Diencephalon (tissue), 1 donor: ENCODE data around the gene ISG15. TPM values are rescaled to one million over a fixed set of nuclear protein-coding genes. Genes with fewer than 3 reads are reported as not detected.

ENCODE experiments used
- small RNA-seq: library from RNA; depleted of rRNA; stranded (forward); fragments of <200 nt; gene quantifications from one replicate; pipeline ENCODE3, GENCODE V24; 2014
- total RNA-seq: library from RNA; depleted of rRNA; stranded (reverse); fragments of >200 nt; gene quantifications from one replicate; pipeline ENCODE4 v1.2.3, GENCODE V29; 2014

The ISG15 gene
- 39.7 TPM for total RNA-seq

DNA sequence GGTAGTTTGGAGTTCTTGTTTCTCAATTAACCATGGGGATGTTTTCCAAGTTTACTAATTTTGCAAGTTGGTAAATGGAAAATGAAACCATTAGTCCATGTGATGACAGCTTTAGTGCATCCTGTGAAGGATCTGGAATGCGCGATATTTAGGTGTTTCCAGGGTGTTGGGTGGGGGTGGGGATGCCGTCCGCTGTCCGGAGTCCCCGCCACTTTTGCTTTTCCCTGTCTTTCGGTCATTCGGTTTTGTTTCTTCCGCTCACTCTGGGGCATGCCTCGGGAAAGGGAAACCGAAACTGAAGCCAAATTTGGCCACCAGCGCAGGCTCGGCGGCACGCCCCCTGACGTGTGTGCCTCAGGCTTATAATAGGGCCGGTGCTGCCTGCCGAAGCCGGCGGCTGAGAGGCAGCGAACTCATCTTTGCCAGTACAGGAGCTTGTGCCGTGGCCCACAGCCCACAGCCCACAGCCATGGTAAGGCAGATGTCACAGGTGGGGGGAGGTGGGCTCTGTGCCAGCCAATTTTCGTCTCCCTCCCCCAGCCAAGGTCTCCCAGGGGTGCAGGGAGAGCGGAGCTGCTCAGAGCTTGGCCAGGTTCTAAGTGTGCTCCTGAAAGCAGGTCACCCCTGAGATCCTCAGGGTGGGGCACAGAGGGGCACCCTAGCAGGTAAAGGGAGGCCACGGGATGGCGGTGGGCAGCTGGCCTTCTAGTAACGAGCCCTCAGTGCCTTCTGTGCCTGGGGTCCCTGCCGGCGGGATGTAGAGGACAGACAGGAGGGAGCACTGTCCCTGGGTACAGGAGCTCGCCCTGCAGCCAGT is at the start of gene ISG15:
ISG15 (plus strand) TSS at position 393 of the 817 bp plus-strand sequence; CDS start at position 470, 77 bp downstream.

DNA sequence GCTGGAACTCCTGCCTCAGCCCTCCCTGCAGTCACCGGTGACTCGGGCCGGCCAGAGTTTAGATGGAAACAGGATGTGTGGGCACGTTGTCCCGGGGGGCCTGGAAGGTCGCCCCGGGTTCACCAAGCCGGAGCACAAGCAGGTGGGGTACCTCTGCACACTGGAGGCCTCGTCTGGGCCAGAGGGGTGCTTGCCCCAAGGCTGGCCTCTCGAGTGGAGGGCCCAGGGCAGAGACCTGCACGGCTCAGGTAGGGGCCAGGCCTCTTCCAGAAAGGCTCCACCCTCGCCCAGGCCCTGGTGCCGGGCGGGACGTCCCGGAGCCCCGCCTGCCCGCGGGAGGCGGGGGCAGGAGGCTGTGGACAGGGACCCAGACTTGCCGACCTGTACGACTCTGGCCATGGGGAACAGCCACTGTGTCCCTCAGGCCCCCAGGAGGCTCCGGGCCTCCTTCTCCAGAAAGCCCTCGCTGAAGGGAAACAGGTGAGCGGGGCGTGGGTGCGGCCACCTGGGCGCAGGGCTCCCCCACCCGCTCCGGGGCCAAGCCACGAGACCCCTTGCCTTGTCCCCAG is 47.1 kb upstream of the ISG15 start, which contains the start of gene PLEKHN1:
PLEKHN1 (plus strand) TSS at position 348 of the 569 bp plus-strand sequence; CDS start at position 398, 50 bp downstream.

DNA sequence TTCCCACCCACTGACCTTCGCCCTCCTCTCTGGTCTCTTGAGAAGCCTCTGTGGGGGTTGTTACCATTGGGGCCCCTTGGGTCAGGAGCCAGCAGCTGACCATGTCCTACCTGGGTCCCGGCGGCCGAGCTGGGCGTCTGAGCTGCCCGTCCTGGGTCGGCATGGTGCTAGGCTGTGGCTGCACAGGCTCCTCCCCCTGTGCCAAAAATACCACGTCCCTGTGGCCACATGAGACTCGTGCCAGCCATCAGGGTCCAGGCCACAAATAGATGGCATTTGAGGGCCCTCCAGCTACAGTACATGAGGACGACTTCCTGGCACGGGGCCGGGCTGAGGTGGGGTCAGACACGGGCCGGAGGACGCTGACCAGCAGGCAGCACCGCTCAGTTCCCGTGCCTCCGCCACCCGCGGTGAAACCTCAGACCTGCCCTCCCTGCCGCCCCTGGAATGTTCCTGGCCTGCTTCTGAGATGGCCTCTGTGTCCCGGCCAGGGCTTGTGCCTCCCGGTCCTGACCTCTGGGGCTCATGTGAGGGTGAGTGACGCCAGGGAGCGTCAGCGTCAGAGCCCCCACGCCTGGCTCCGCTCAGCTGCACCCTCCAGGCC is 31.2 kb upstream of the ISG15 start, which contains the start of gene PERM1:
PERM1 (minus strand) TSS at position 139 of the 604 bp plus-strand sequence. CDS start 1,064 bp downstream, outside the sequence.

DNA sequence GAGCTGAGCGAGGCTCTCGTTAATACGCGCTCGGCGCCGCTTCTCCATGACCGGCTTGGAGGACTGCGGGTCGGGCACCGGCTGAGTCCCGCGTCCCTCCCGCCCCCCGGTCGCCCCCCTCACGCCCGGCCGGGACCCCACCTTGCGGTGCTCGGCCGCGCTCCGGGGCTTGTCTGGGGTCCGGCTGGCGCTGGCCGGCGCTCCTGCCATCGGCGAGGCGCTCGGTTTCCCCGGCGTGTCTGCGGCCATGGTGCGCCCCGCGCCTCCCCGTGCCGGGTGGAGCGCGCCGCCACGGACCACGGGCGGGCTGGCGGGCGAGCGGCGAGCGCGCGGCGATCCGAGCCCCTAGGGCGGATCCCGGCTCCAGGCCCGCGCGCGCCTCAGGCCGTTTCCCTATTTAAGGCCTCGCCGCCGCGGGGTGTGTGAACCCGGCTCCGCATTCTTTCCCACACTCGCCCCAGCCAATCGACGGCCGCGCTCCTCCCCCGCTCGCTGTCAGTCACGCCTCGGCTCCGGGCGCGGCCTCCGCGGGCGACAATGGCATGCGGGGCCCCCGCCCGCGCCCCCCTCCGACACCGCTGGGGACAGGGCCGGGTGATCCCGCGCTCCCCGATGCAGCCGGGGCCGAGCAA is 13.5 kb upstream of the ISG15 start, which contains the start of gene HES4:
HES4 (minus strand) TSS at position 373 of the 632 bp plus-strand sequence; CDS start at position 249, 124 bp downstream.

DNA sequence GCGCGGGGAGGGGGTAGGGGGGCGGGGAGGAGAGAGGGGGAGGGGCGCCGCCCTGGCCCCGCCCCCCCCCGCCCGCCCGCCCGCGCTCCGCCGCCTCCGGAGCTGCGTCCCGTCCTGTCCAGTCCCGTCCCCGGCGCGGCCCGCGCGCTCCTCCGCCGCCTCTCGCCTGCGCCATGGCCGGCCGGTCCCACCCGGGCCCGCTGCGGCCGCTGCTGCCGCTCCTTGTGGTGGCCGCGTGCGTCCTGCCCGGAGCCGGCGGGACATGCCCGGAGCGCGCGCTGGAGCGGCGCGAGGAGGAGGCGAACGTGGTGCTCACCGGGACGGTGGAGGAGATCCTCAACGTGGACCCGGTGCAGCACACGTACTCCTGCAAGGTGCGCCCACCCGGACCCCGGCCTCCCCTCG is 6.7 kb downstream of the ISG15 start, which contains the start of gene AGRN:
AGRN (plus strand) TSS at position 121 of the 405 bp plus-strand sequence; CDS start at position 174, 53 bp downstream.

Small RNA genes within 50 kb of the gene (small RNA-seq; reads per million reads assigned to genes)
- not detected for gene AL645608.3

Other genes starting within 250 kb of the ISG15 start
- gene SAMD11, start 89.6 kb upstream of the ISG15 start, total RNA-seq, result 4.4 TPM
- 46.8 TPM for gene NOC2L, start 54.2 kb upstream of the ISG15 start, total RNA-seq
- 6.9 TPM for gene KLHL17, start 52.9 kb upstream of the ISG15 start, total RNA-seq
- gene PLEKHN1, start 47.0 kb upstream of the ISG15 start, total RNA-seq, result not detected
- not detected for gene PERM1, start 31.4 kb upstream of the ISG15 start, total RNA-seq
- gene HES4, start 13.4 kb upstream of the ISG15 start, total RNA-seq, result 17.1 TPM
- 120 TPM for gene AGRN, start 6.6 kb downstream of the ISG15 start, total RNA-seq
- not detected for gene RNF223, start 60.8 kb downstream of the ISG15 start, total RNA-seq
- 6.2 TPM for gene C1orf159, start 102.6 kb downstream of the ISG15 start, total RNA-seq
- gene TTLL10, start 160.4 kb downstream of the ISG15 start, total RNA-seq, result 0.69 TPM
- gene TNFRSF18, start 193.1 kb downstream of the ISG15 start, total RNA-seq, result not detected
- gene TNFRSF4, start 200.7 kb downstream of the ISG15 start, total RNA-seq, result not detected
- 30.4 TPM for gene SDF4, start 218.5 kb downstream of the ISG15 start, total RNA-seq
- gene B3GALT6, start 218.7 kb downstream of the ISG15 start, total RNA-seq, result 22.1 TPM
- gene C1QTNF12, start 233.2 kb downstream of the ISG15 start, total RNA-seq, result not detected